Heart right ventricle (tissue), 16 donors: Measurements from ENCODE around the gene PKNOX1. TPM values are rescaled to one million over a fixed set of nuclear protein-coding genes. Genes with fewer than 3 reads are reported as not detected.
A peak's percentile ranks its signal among the peaks of the same experiment; 100 is the strongest.
"Not testable (repeated sequence)": the region's sequence is repeated elsewhere in the genome, so short reads cannot be mapped to it uniquely, and the experiment has no call there.

Experiments
- ATAC-seq, 8 donors: fragments of 200-7000 bp; cut with Tn5 transposase; one replicate each; pipeline ENCODE4 v1.9.1; 2020; ENCODE audit warnings: mild to moderate bottlenecking in 8 of 8, moderate library complexity in 8 of 8, moderate number of reproducible peaks in 1 of 8
- DNase-seq, 2 donors: peaks; one replicate each; pipeline ENCODE4 v3.0.0-alpha.2; 2020
- H3K27ac ChIP-seq, 10 donors: fragments of 200-600 bp; sonication (generic) in 2 of 10; one replicate each; pipeline versions ENCODE4 v1.5.0 to v1.8.0; 2020 to 2022; ENCODE audit warnings: mild to moderate bottlenecking in 3 of 10
- H3K27me3 ChIP-seq, 7 donors: fragments of 200-600 bp; one replicate each; pipeline ENCODE4 v1.8.0; 2021 to 2022; ENCODE audit warnings: mild to moderate bottlenecking in 2 of 7
- H3K36me3 ChIP-seq, 9 donors: fragments of 200-600 bp; sonication (generic) in 1 of 9; one replicate each; pipeline versions ENCODE4 v1.5.0 to v1.8.0; 2020 to 2022; ENCODE audit warnings: mild to moderate bottlenecking in 2 of 9
- H3K4me1 ChIP-seq, 9 donors: fragments of 200-600 bp; sonication (generic) in 1 of 9; one replicate each; pipeline versions ENCODE4 v1.5.0 to v1.8.0; 2020 to 2022; ENCODE audit warnings: mild to moderate bottlenecking in 4 of 9
- H3K4me3 ChIP-seq, 10 donors: fragments of 200-600 bp; sonication (generic) in 2 of 10; one replicate each; pipeline versions ENCODE4 v1.5.0 to v1.8.0; 2020 to 2022; ENCODE audit warnings: mild to moderate bottlenecking in 7 of 10, moderate library complexity in 2 of 10
- H3K9me3 ChIP-seq, 11 donors: fragments of 200-600 bp in 10 of 11; sonication (generic) in 2 of 11; one replicate each; pipeline versions ENCODE4 v1.5.0 to v1.8.0; 2013 to 2022; ENCODE audit warnings: mild to moderate bottlenecking in 2 of 11, control low read depth in 1 of 11, moderate library complexity in 1 of 11
- CTCF ChIP-seq, 9 donors: fragments of 200-600 bp; sonication (generic) in 2 of 9; IDR thresholded peaks; one replicate each; pipeline versions ENCODE4 v1.5.0 to v1.8.0; 2021 to 2022; ENCODE audit warnings: antibody characterized with exemption in 9 of 9, mild to moderate bottlenecking in 5 of 9, moderate library complexity in 1 of 9
- WGBS, 2 donors: extraction: QIAGEN DNeasy Blood & Tissue Kit; methylation state at CpG; one replicate each; pipeline ENCODE4 v1.1.7; 2013; ENCODE audit warnings: inconsistent platforms in 1 of 2; 5-methylcytosine and 5-hydroxymethylcytosine counted together
- intact Hi-C, 10 donors: fragments of 100-400 bp; cut with DNase I; formaldehyde crosslinking; loops; one replicate each; pipeline versions ENCODE4 v1.11.1 to v1.14.2; 2022
- polyA plus RNA-seq, 2 donors: library from polyadenylated mRNA; stranded (reverse); fragments of 200-250 nt; gene quantifications; one replicate each; pipeline ENCODE4 v1.2.3, GENCODE V29; 2013
- total RNA-seq, 10 donors: library from RNA; stranded (reverse); fragmentation: NEBNext Ultra II Directional in 3 of 10; extraction: Animal tissue kit (Norgen Biotek cat#: 25700) in 3 of 10; gene quantifications; one replicate each; pipeline versions ENCODE4 v1.2.1 to v1.2.4, GENCODE V29; 2021 to 2023
- donor health status: Arrhythmogenic right ventricular cardiomyopathy.
- donor health status: ischemic (EF 13 %, LVEDD 7.1; RV severe dilation, severe dysfunction).
- donor health status: healthy with polysubstance abuse.
- donor health status: DM: no; HTN: yes; CAD: no.
- donor health status: DM: no; HTN: no; CAD: no.
- donor health status: ischemic (EF 25% LVEDD 6.9; RV normal size, moderate dysfunction).
- donor health status: ischemic (EF 25% LVEDD 5.7; RV mildly dilated, moderate dysfunction).
- donor health status: healthy.
- donor health status: DM: yes; HTN: yes; CAD: no.
- donor health status: Ischemic cardiomyopathy.
- donor health status: ischemic (EF 35%, LVEDD 5.7; RV mildly dilated, moderate dysfunction).
- donor health status: nonischemic (EF 11% LVEDD 7.7; RV severe dilation, severe dysfunction).
- donor health status: DM: yes; HTN: yes; CAD: no.
- donor health status: PGD.
- donor health status: ischemic (EF 29% LVEDD 5.4; RV normal size, mild dysfunction).
- donor health status: nonischemic (EF 23%, LVEDD 6.1; RV moderate dilation, normal function).

Gene PKNOX1
- total and polyA plus RNA-seq, 12 donors = 5.0 to 11.6 (median 7.6) TPM

DNA sequence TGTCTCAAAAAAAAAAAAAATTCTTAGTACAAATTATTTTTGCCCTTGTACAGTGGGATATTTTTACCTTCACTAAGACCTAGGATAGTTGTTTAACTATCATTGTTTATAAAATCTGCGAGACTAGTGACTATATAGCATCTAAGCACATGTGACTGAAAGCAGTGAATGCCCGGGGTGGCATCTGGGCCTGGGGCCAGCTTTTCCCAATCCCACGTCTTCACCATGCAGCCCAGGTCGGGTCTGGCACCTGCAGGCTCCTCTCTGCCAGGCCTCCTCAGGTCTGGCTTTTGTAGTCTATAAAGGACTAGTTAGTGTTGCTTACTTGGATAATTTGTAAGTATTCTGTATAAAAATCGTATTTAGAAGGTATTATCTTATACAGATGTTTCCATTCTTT, 60.5 kb downstream of the PKNOX1 start:
- Histone ChIP-seq H3K9me3 (no peaks in the 10 kb centered on the region), H3K36me3 (peaks cover 0 to 51% (median 10%) of the 10 kb centered on the region in 9 donors), H3K27me3 (no peaks in the 10 kb centered on the region), H3K27ac (no peak overlapping the region), H3K4me3 (no peak overlapping the region), H3K4me1 (peaks cover 0 to 7% (median 0%) of the 10 kb centered on the region in 9 donors)
- ATAC-seq (peak in 1 of 8 donors; percentile 39), DNase-seq (no peak)
- intact Hi-C loops = no loop called here
- no peak for TF ChIP-seq CTCF (IDR thresholded peaks at IDR 0.05)
- 46 to 70% methylated on average over 5 of the region's 5 CpGs for WGBS, 2 donors

GRCh38 chr21:43036889-43037288, 62.5 kb downstream of the PKNOX1 start:
- DNase-seq, H3K27me3 ChIP-seq, H3K9me3 ChIP-seq, intact Hi-C loops, H3K4me1 ChIP-seq, H3K4me3 ChIP-seq, H3K27ac ChIP-seq: not testable (repeated sequence)
- ATAC-seq = peak in 6 of 8 donors; percentile 46 to 69 (median 57)
- WGBS, 2 donors = 87% methylated on average over 10 of the region's 17 CpGs; no CpG with 5 or more reads in 1 of the 2 donors
- peaks cover 0 to 30% (median 0%) of the 10 kb centered on the region in 9 donors for H3K36me3 ChIP-seq

- H3K27ac ChIP-seq, H3K4me1 ChIP-seq, H3K9me3 ChIP-seq, H3K4me3 ChIP-seq, H3K27me3 ChIP-seq, intact Hi-C loops, DNase-seq: not testable (repeated sequence)
- WGBS, 2 donors = 51 to 65% methylated on average over 4 to 18 of the region's 19 CpGs
- ATAC-seq = peak in 5 of 8 donors; percentile 15 to 41 (median 18)
- peaks cover 0 to 18% (median 0%) of the 10 kb centered on the region in 9 donors for H3K36me3 ChIP-seq
These were observed 63.7 kb downstream of the PKNOX1 start for GRCh38 chr21:43037918-43038658.

- intact Hi-C loops, H3K27me3 ChIP-seq, H3K4me1 ChIP-seq, ATAC-seq, H3K27ac ChIP-seq, H3K4me3 ChIP-seq, H3K9me3 ChIP-seq, DNase-seq: not testable (repeated sequence)
- WGBS, 2 donors = 72 to 99% methylated on average over 5 to 7 of the region's 10 CpGs
- peaks cover 0 to 13% (median 0%) of the 10 kb centered on the region in 9 donors for H3K36me3 ChIP-seq
These were observed 64.3 kb downstream of the PKNOX1 start for GRCh38 chr21:43038659-43039044.

GRCh38 chr21:43042169-43042568, 67.8 kb downstream of the PKNOX1 start:
- ATAC-seq, DNase-seq, H3K9me3 ChIP-seq, H3K4me3 ChIP-seq, H3K36me3 ChIP-seq, H3K27ac ChIP-seq, H3K4me1 ChIP-seq, intact Hi-C loops, H3K27me3 ChIP-seq: not testable (repeated sequence)
- WGBS, 2 donors = 91 to 100% methylated on average over 4 to 5 of the region's 5 CpGs

DNA sequence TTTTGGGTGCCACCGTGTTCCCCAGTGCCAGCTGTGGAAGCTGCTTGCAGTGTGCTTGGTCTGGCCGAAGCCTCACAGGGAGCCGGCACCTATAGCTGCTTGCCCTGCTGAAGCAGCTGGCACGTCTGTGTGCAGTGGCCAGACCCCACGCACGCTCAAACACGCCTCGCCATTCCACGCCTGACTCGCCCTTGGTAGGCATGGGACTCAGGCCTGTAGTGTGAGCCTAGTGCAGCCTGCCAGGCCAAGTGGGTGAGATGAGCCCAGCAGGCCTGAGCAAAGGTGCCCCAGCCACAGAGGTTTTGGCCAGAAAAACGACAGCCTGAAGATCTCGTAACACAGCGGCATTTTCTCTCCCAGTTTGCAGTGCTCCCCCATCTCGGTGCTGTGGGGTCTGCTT, 68.9 kb downstream of the PKNOX1 start:
- H3K4me3 ChIP-seq, intact Hi-C loops, ATAC-seq, DNase-seq, H3K4me1 ChIP-seq, H3K27ac ChIP-seq, H3K36me3 ChIP-seq, H3K9me3 ChIP-seq, H3K27me3 ChIP-seq: not testable (repeated sequence)
- WGBS, 2 donors = 96 to 97% methylated on average over 4 to 10 of the region's 14 CpGs

GRCh38 chr21:43044547-43044946, 70.2 kb downstream of the PKNOX1 start:
- ATAC-seq, H3K4me1 ChIP-seq, H3K4me3 ChIP-seq, H3K36me3 ChIP-seq, DNase-seq, H3K9me3 ChIP-seq, H3K27ac ChIP-seq, intact Hi-C loops, H3K27me3 ChIP-seq: not testable (repeated sequence)
- WGBS, 2 donors = 82 to 92% methylated on average over 2 to 12 of the region's 14 CpGs

- H3K27me3 ChIP-seq, H3K9me3 ChIP-seq, intact Hi-C loops, H3K4me1 ChIP-seq, H3K36me3 ChIP-seq, DNase-seq, H3K4me3 ChIP-seq: not testable (repeated sequence)
- peak overlapping the region in 5 of 10 donors; percentile 19 to 75 (median 47) for H3K27ac ChIP-seq
- peak; percentile 81 to 95 (median 86) for ATAC-seq
- WGBS, 2 donors = 50 to 53% methylated on average over 3 to 8 of the region's 17 CpGs
These were observed 71.0 kb downstream of the PKNOX1 start for GRCh38 chr21:43045165-43045875.

GRCh38 chr21:43045876-43046821, 71.8 kb downstream of the PKNOX1 start:
- H3K9me3 ChIP-seq, intact Hi-C loops, DNase-seq, H3K4me1 ChIP-seq, H3K36me3 ChIP-seq, H3K27me3 ChIP-seq, H3K4me3 ChIP-seq: not testable (repeated sequence)
- peak overlapping the region in 3 of 10 donors; percentile 45 to 66 (median 62) for H3K27ac ChIP-seq
- peak in 5 of 8 donors; percentile 5 to 41 (median 27) for ATAC-seq
- 56 to 61% methylated on average over 11 to 17 of the region's 21 CpGs for WGBS, 2 donors
